Activated CD8-positive, alpha-beta T cell treated with anti-CD3 and anti-CD28 coated beads for 36 hours (primary cell): ENCODE measurements around the gene RAC2. TPM values are rescaled to one million over a fixed set of nuclear protein-coding genes. Genes with fewer than 3 reads are reported as not detected.

ENCODE experiments used
- ATAC-seq: fragments of 200-7000 bp; cut with Tn5 transposase; one replicate; pipeline ENCODE4 v1.10.0; 2021; ENCODE audit warnings: mild to moderate bottlenecking, moderate library complexity
- CTCF ChIA-PET: fragments of 350-600 bp; sonication (Branson Sonifier 250); formaldehyde crosslinking; loops from one replicate; lab custom pipeline; 2021; ENCODE audit warnings: antibody characterized with exemption; lab: Charles Lee
- POLR2A ChIA-PET: fragments of 350-600 bp; sonication (Branson Sonifier 250); formaldehyde crosslinking; loops from one replicate; lab custom pipeline; 2021; ENCODE audit warnings: antibody characterized with exemption; lab: Charles Lee
- DNase-seq: peaks from one replicate; pipeline ENCODE4 v3.0.0-alpha.2; 2020
- H3K27ac Mint-ChIP-seq: one replicate; pipeline ENCODE4 v1.8.0; 2021; ENCODE audit warnings: mild to moderate bottlenecking, mixed read lengths
- H3K27me3 Mint-ChIP-seq: one replicate; pipeline ENCODE4 v1.8.0; 2021; ENCODE audit warnings: mixed read lengths
- H3K36me3 Mint-ChIP-seq: one replicate; pipeline ENCODE4 v1.8.0; 2021; ENCODE audit warnings: low read depth, mixed read lengths
- H3K4me1 Mint-ChIP-seq: one replicate; pipeline ENCODE4 v1.8.0; 2021; ENCODE audit warnings: low read depth, mixed read lengths
- H3K4me3 Mint-ChIP-seq: one replicate; pipeline ENCODE4 v1.8.0; 2021; ENCODE audit warnings: mild to moderate bottlenecking, moderate library complexity, mixed read lengths
- H3K9me3 Mint-ChIP-seq: one replicate; pipeline ENCODE4 v1.8.0; 2021; ENCODE audit warnings: mixed read lengths
- CTCF ChIP-seq: fragments of 200-600 bp; IDR thresholded peaks from one replicate; pipeline ENCODE4 v1.8.0; 2022; ENCODE audit warnings: antibody characterized with exemption, mild to moderate bottlenecking
- intact Hi-C: fragments of 100-400 bp; cut with micrococcal nuclease; formaldehyde crosslinking; loops from one replicate; pipeline ENCODE4 v1.10.0; 2022
- total RNA-seq, 2 experiments: library from RNA; stranded (reverse); gene quantifications; one replicate each; pipeline ENCODE4 v1.2.3, GENCODE V29; 2021

Gene RAC2
- total RNA-seq, 2 experiments from 2014 or later: 699 to 717 TPM

- intact Hi-C loops: no loop called here
- DNase-seq (peak; percentile 45), ATAC-seq (peak; percentile 15)
- peak overlapping the region; percentile 86 for H3K4me3 Mint-ChIP-seq
- ChIA-PET POLR2A (interaction anchor here (0.6 to 1.7 kb wide), 4 partner anchors 10 to 46 kb away, joined by 3 to 7 read pairs (median 4); no protein-coding TSS in a partner anchor), CTCF (interaction anchor here (0.8 to 6.2 kb wide), 5 partner anchors 16 to 173 kb away, joined by 3 to 39 read pairs (median 3); no protein-coding TSS in a partner anchor)
- TF ChIP-seq CTCF: no peak
- peak overlapping the region; percentile 99 for H3K27ac Mint-ChIP-seq
- H3K9me3 Mint-ChIP-seq: no peaks in the 10 kb centered on the region
- peaks cover 70% of the 10 kb centered on the region for H3K4me1 Mint-ChIP-seq
- no peaks in the 10 kb centered on the region for H3K27me3 Mint-ChIP-seq
- peaks cover 13% of the 10 kb centered on the region for H3K36me3 Mint-ChIP-seq
Observed at GRCh38 chr22:37284805-37285355, 40.8 kb upstream of the RAC2 start.

- ATAC-seq (peak; percentile 10), DNase-seq (no peak)
- H3K9me3 Mint-ChIP-seq: no peaks in the 10 kb centered on the region
- TF ChIP-seq CTCF: no peak
- peak overlapping the region; percentile 86 for H3K4me3 Mint-ChIP-seq
- H3K27me3 Mint-ChIP-seq: no peaks in the 10 kb centered on the region
- ChIA-PET POLR2A (interaction anchor here (0.5 to 1.7 kb wide), 5 partner anchors 9 to 137 kb away, joined by 3 to 7 read pairs (median 4); no protein-coding TSS in a partner anchor), CTCF (interaction anchor here (0.8 to 6.2 kb wide), 6 partner anchors 16 to 173 kb away, joined by 3 to 39 read pairs (median 3); no protein-coding TSS in a partner anchor)
- intact Hi-C loops: no loop called here
- H3K36me3 Mint-ChIP-seq: peaks cover 12% of the 10 kb centered on the region
- peak overlapping the region; percentile 99 for H3K27ac Mint-ChIP-seq
- H3K4me1 Mint-ChIP-seq: peaks cover 68% of the 10 kb centered on the region
Observed at GRCh38 chr22:37284126-37284804, 40.2 kb upstream of the RAC2 start.

- POLR2A ChIA-PET: interaction anchor here (0.5 to 1.9 kb wide), 3 partner anchors 27 to 137 kb away, joined by 3 to 6 read pairs (median 3); no protein-coding TSS in a partner anchor
- CTCF ChIA-PET: interaction anchor here (0.7 to 6.2 kb wide), 10 partner anchors 10 to 278 kb away, joined by 3 to 39 read pairs (median 4); no protein-coding TSS in a partner anchor
- Mint-ChIP-seq H3K36me3 (peaks cover 9% of the 10 kb centered on the region), H3K4me3 (peak overlapping the region; percentile 86), H3K27ac (peak overlapping the region; percentile 99), H3K27me3 (no peaks in the 10 kb centered on the region), H3K9me3 (no peaks in the 10 kb centered on the region), H3K4me1 (peaks cover 64% of the 10 kb centered on the region)
- intact Hi-C loops: no loop called here
- no peak for TF ChIP-seq CTCF
- DNase-seq (peak; percentile 68), ATAC-seq (peak; percentile 11)
Observed at GRCh38 chr22:37283393-37283937, 39.4 kb upstream of the RAC2 start.

GRCh38 chr22:37282385-37282677, 38.3 kb upstream of the RAC2 start, which contains the start of gene CYTH4:
TSS of gene CYTH4 (plus strand) at chr22:37282508. CDS start at chr22:37282570, 62 bp downstream.
- peak; percentile 91 for DNase-seq
- intact Hi-C loops: no loop called here
- TF ChIP-seq CTCF: no peak
- Mint-ChIP-seq H3K36me3 (peaks cover 4% of the 10 kb centered on the region), H3K4me1 (peaks cover 61% of the 10 kb centered on the region), H3K9me3 (no peaks in the 10 kb centered on the region), H3K27me3 (no peaks in the 10 kb centered on the region), H3K4me3 (peak within 1 kb of the TSS; percentile 86), H3K27ac (peak within 1 kb of the TSS; percentile 99)
- ATAC-seq: peak; percentile 86
- ChIA-PET POLR2A (interaction anchor here (0.7 to 1.9 kb wide), 7 partner anchors 10 to 54 kb away, joined by 3 to 7 read pairs (median 4); no protein-coding TSS in a partner anchor), CTCF (interaction anchor here (0.8 to 6.2 kb wide), 9 partner anchors 9 to 279 kb away, joined by 3 to 39 read pairs (median 3); no protein-coding TSS in a partner anchor)
